ENCODE results near the gene PPP3CA. TPM values are rescaled to one million over a fixed set of nuclear protein-coding genes. Genes with fewer than 3 reads are reported as not detected.
A peak's percentile ranks its signal among the peaks of the same experiment; 100 is the strongest.

PPP3CA gene
- total RNA-seq, 1 experiment from 2014 or later, result 48.2 TPM

- Histone ChIP-seq H3K9me3 (replicated peaks) (no peaks in the 10 kb centered on the region), H3K4me3 (no peak overlapping the region), H3K27ac (no peak overlapping the region), H3K27me3 (replicated peaks) (no peaks in the 10 kb centered on the region), H3K36me3 (no peaks in the 10 kb centered on the region), H3K4me1 (replicated peaks) (no peaks in the 10 kb centered on the region)
- DNase-seq (ENCODE audit: low read depth in 1 of 2, low spot score in 2 of 2), result no peak
These were observed 31.5 kb downstream of the PPP3CA start for GRCh38 chr4:101315786-101316185.

DNA sequence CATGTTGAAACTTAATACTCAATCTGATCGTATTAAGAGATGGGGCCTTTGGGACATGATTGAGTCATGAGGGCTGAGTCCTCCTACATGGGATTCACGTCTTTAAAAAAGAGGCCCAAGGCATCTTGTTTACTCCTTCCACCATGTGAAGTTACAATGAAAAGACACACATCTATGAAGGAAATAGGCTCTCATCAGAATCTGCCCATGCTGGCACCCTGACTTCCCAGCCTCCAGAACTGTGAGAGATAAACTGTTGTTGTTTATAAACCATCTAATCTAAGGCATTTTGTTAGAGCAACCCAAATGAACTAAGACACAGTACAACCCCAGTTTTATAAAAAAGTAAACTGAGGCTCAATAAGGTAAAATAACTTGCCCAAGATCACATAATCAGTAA is 32.3 kb downstream of the PPP3CA start:
- no peaks in the 10 kb centered on the region for H3K36me3 ChIP-seq
- no peak for DNase-seq (ENCODE audit: low read depth in 1 of 2, low spot score in 2 of 2)
- H3K27me3 ChIP-seq (replicated peaks), result no peaks in the 10 kb centered on the region
- no peaks in the 10 kb centered on the region for H3K9me3 ChIP-seq (replicated peaks)
- no peak overlapping the region for H3K4me3 ChIP-seq
- no peak overlapping the region for H3K27ac ChIP-seq
- H3K4me1 ChIP-seq (replicated peaks), result no peaks in the 10 kb centered on the region

GRCh38 chr4:101309925-101310324 is 37.4 kb downstream of the PPP3CA start:
- H3K27ac ChIP-seq, result no peak overlapping the region
- H3K27me3 ChIP-seq (replicated peaks), result no peaks in the 10 kb centered on the region
- no peak for DNase-seq (ENCODE audit: low read depth in 1 of 2, low spot score in 2 of 2)
- H3K36me3 ChIP-seq, result no peaks in the 10 kb centered on the region
- no peaks in the 10 kb centered on the region for H3K9me3 ChIP-seq (replicated peaks)
- H3K4me3 ChIP-seq, result no peak overlapping the region
- peaks cover 25% of the 10 kb centered on the region for H3K4me1 ChIP-seq (replicated peaks)

DNA sequence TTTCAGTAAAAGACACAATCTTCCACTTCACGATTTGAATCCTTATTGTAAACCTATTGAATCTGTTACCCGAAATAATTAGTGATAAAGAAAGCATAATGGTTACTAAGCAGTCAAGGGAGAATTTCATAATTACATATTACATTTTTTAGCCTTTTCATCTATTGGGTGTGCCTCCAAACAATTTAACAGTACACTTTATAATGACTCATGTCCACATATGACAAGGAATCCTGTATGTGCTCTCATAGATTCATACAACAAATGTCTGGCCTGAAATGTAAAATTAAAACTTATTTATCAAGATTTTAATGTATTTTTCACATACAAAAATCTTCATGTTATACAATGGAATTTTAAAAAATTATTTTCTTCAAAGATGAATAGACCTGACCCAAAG is 39.4 kb downstream of the PPP3CA start:
- Histone ChIP-seq H3K4me1 (replicated peaks) (peaks cover 32% of the 10 kb centered on the region), H3K9me3 (replicated peaks) (no peaks in the 10 kb centered on the region), H3K4me3 (no peak overlapping the region), H3K27me3 (replicated peaks) (no peaks in the 10 kb centered on the region), H3K27ac (no peak overlapping the region), H3K36me3 (no peaks in the 10 kb centered on the region)
- no peak for DNase-seq (ENCODE audit: low read depth in 1 of 2, low spot score in 2 of 2)

GRCh38 chr4:101306764-101307615 is 40.3 kb downstream of the PPP3CA start:
- Histone ChIP-seq H3K27ac (no peak overlapping the region), H3K36me3 (no peaks in the 10 kb centered on the region), H3K4me3 (no peak overlapping the region), H3K9me3 (replicated peaks) (no peaks in the 10 kb centered on the region), H3K4me1 (replicated peaks) (peaks cover 32% of the 10 kb centered on the region), H3K27me3 (replicated peaks) (no peaks in the 10 kb centered on the region)
- DNase-seq (ENCODE audit: low read depth in 1 of 2, low spot score in 2 of 2), result no peak

- Histone ChIP-seq H3K36me3 (no peaks in the 10 kb centered on the region), H3K27me3 (replicated peaks) (no peaks in the 10 kb centered on the region), H3K27ac (no peak overlapping the region), H3K9me3 (replicated peaks) (no peaks in the 10 kb centered on the region), H3K4me1 (replicated peaks) (peaks cover 32% of the 10 kb centered on the region), H3K4me3 (no peak overlapping the region)
- peak in 1 of 2 experiments; percentile 32 for DNase-seq (ENCODE audit: low read depth in 1 of 2, low spot score in 2 of 2)
These were observed 41.1 kb downstream of the PPP3CA start for GRCh38 chr4:101306225-101306624.

- no peak overlapping the region for H3K27ac ChIP-seq
These were observed 42.4 kb downstream of the PPP3CA start for GRCh38 chr4:101304916-101305315.

DNA sequence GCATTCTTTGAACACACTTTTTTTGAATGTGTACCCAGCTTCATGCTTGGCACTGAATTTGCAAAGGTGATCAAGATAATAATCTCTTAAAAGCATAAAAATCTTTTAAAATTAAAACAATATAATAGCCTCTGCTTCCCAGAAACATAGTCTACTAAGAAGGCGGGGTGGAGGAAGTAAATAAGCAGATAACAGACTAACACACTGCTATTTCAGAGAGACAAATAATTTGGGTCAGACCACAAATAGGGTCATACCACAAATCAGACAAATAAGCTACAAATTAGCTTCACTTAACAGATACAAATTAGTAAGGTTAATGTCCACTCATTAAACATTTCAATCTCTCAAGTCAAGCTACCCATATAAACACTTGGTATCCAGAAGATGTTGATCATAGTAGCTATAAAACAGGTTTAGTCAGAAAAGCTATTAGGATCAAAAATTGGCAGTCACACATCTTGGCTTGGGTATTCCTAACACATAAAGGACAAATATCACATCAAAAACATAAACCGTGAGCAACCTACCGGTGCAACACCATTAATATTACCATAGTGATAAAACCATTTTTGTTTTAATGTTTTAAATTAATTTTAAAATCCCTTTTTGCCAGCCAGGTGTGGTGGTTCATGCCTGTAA is 47.3 kb downstream of the PPP3CA start:
- Histone ChIP-seq H3K27ac (no peak overlapping the region), H3K4me1 (replicated peaks) (peaks cover 8% of the 10 kb centered on the region), H3K36me3 (no peaks in the 10 kb centered on the region), H3K27me3 (replicated peaks) (no peaks in the 10 kb centered on the region), H3K4me3 (no peak overlapping the region), H3K9me3 (replicated peaks) (no peaks in the 10 kb centered on the region)
- DNase-seq (ENCODE audit: low read depth in 1 of 2, low spot score in 2 of 2), result no peak

More at GRCh38 chr4:101304916-101305315, 42.4 kb downstream of the PPP3CA start:
- Histone ChIP-seq H3K4me1 (replicated peaks) (peaks cover 32% of the 10 kb centered on the region), H3K4me3 (no peak overlapping the region), H3K27me3 (replicated peaks) (no peaks in the 10 kb centered on the region), H3K9me3 (replicated peaks) (no peaks in the 10 kb centered on the region), H3K36me3 (no peaks in the 10 kb centered on the region)
- DNase-seq (ENCODE audit: low read depth in 1 of 2, low spot score in 2 of 2), result peak; percentile 59 to 73

DNA sequence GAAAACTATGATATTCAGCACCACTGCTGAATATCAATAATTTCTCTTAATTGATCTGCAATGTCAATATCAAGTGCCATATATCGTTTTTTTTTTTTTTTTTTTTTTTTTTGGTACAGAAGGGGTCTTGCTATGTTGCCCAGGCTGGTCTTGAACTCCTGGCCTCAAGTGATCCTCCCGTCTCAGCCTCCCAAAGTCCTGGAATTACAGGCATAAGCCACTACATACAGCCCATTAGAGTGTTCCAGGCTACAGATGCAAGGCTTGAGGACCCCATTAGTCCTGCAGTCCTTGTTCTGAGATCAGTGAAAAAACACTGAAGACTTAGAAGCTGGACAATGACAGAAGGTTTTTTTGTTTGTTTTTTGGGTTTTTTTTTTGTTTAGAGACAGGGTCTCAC is 48.3 kb downstream of the PPP3CA start:
- Histone ChIP-seq H3K9me3 (replicated peaks) (no peaks in the 10 kb centered on the region), H3K27me3 (replicated peaks) (no peaks in the 10 kb centered on the region), H3K36me3 (no peaks in the 10 kb centered on the region), H3K27ac (no peak overlapping the region), H3K4me3 (no peak overlapping the region), H3K4me1 (replicated peaks) (no peaks in the 10 kb centered on the region)
- no peak for DNase-seq (ENCODE audit: low read depth in 1 of 2, low spot score in 2 of 2)

DNA sequence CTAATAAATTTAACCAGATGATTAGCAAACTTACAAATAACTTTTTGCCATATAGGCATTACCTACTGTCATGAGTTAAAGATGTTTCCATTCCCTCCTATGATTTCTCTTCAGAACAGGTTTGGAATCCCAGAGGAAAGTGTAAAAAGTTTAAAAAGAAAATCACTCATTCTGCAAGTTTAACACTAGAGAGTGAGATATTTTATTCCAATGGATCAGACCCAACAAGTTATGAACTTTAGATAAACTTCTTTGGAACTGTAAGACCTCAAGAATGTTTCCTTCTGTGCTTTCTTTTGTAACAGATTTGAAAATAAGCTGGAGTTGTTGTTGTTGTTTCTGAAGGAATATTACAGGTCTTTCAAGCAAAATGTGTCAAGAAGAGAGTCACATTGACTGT is 51.6 kb downstream of the PPP3CA start:
- no peak for DNase-seq (ENCODE audit: low read depth in 1 of 2, low spot score in 2 of 2)
- Histone ChIP-seq H3K9me3 (replicated peaks) (no peaks in the 10 kb centered on the region), H3K4me1 (replicated peaks) (no peaks in the 10 kb centered on the region), H3K27me3 (replicated peaks) (no peaks in the 10 kb centered on the region), H3K36me3 (no peaks in the 10 kb centered on the region), H3K27ac (no peak overlapping the region), H3K4me3 (no peak overlapping the region)

GRCh38 chr4:101294597-101294996 is 52.7 kb downstream of the PPP3CA start:
- H3K4me3 ChIP-seq, result no peak overlapping the region
- no peak for DNase-seq (ENCODE audit: low read depth in 1 of 2, low spot score in 2 of 2)
- H3K4me1 ChIP-seq (replicated peaks), result no peaks in the 10 kb centered on the region
- H3K36me3 ChIP-seq, result no peaks in the 10 kb centered on the region
- H3K27me3 ChIP-seq (replicated peaks), result no peaks in the 10 kb centered on the region
- H3K9me3 ChIP-seq (replicated peaks), result no peaks in the 10 kb centered on the region
- no peak overlapping the region for H3K27ac ChIP-seq

- no peak overlapping the region for H3K4me3 ChIP-seq
- DNase-seq (ENCODE audit: low read depth in 1 of 2, low spot score in 2 of 2), result no peak
- H3K27ac ChIP-seq, result no peak overlapping the region
- H3K27me3 ChIP-seq (replicated peaks), result no peaks in the 10 kb centered on the region
- H3K36me3 ChIP-seq, result no peaks in the 10 kb centered on the region
- H3K4me1 ChIP-seq (replicated peaks), result no peaks in the 10 kb centered on the region
- no peaks in the 10 kb centered on the region for H3K9me3 ChIP-seq (replicated peaks)
These were observed 54.4 kb downstream of the PPP3CA start for GRCh38 chr4:101292901-101293300.

GRCh38 chr4:101292214-101292613 is 55.1 kb downstream of the PPP3CA start:
- Histone ChIP-seq H3K4me3 (no peak overlapping the region), H3K4me1 (replicated peaks) (no peaks in the 10 kb centered on the region), H3K27ac (no peak overlapping the region), H3K27me3 (replicated peaks) (no peaks in the 10 kb centered on the region), H3K36me3 (no peaks in the 10 kb centered on the region), H3K9me3 (replicated peaks) (no peaks in the 10 kb centered on the region)
- DNase-seq (ENCODE audit: low read depth in 1 of 2, low spot score in 2 of 2), result no peak

GRCh38 chr4:101291198-101291597 is 56.1 kb downstream of the PPP3CA start:
- H3K27me3 ChIP-seq (replicated peaks), result no peaks in the 10 kb centered on the region
- H3K4me1 ChIP-seq (replicated peaks), result no peaks in the 10 kb centered on the region
- DNase-seq (ENCODE audit: low read depth in 1 of 2, low spot score in 2 of 2), result no peak
- no peak overlapping the region for H3K27ac ChIP-seq
- H3K9me3 ChIP-seq (replicated peaks), result no peaks in the 10 kb centered on the region
- no peaks in the 10 kb centered on the region for H3K36me3 ChIP-seq
- H3K4me3 ChIP-seq, result no peak overlapping the region

Measured in SJSA1 (cell line).